Large intestine (tissue), 3 donors: ENCODE measurements around the gene KRT40. TPM values are rescaled to one million over a fixed set of nuclear protein-coding genes. Genes with fewer than 3 reads are reported as not detected.
A peak's percentile ranks its signal among the peaks of the same experiment; 100 is the strongest.

Experiments used
- DNase-seq, 2 donors: peaks; one replicate each; pipeline versions ENCODE4 v3.0.0 to v3.0.0-alpha.2; 2013
- H3K27ac ChIP-seq: one replicate; pipeline ENCODE4 v1.5.1; 2013; ENCODE audit warnings: low read length
- H3K27me3 ChIP-seq: 2 replicates; pipeline ENCODE4 v1.6.1; 2013; ENCODE audit warnings: low read length; ENCODE audit not compliant: control insufficient read depth, insufficient read depth
- H3K36me3 ChIP-seq: 2 replicates; pipeline ENCODE4 v1.6.1; 2013; ENCODE audit warnings: low read length; ENCODE audit not compliant: control insufficient read depth, insufficient read depth
- H3K4me1 ChIP-seq: one replicate; pipeline ENCODE4 v1.6.1; 2013; ENCODE audit warnings: low read length; ENCODE audit not compliant: control insufficient read depth, insufficient read depth
- H3K4me3 ChIP-seq: one replicate; pipeline ENCODE4 v1.5.1; 2013; ENCODE audit warnings: low read length
- H3K9me3 ChIP-seq: one replicate; pipeline ENCODE4 v1.6.1; 2013; ENCODE audit warnings: mild to moderate bottlenecking, low read depth, low read length, moderate library complexity; ENCODE audit not compliant: control insufficient read depth
- WGBS: methylation state at CpG from one replicate; pipeline ENCODE4 v1.1.5; 2013; ENCODE audit warnings: low lambda C conversion rate; ENCODE audit not compliant: insufficient coverage; 5-methylcytosine and 5-hydroxymethylcytosine counted together
- polyA plus RNA-seq: library from polyadenylated mRNA; unstranded; fragments of 120-200 nt; gene quantifications from one replicate; pipeline ENCODE4 v1.2.1, GENCODE V29; 2013

The KRT40 gene
- polyA plus RNA-seq, 1 donor: 0.07 TPM

DNA sequence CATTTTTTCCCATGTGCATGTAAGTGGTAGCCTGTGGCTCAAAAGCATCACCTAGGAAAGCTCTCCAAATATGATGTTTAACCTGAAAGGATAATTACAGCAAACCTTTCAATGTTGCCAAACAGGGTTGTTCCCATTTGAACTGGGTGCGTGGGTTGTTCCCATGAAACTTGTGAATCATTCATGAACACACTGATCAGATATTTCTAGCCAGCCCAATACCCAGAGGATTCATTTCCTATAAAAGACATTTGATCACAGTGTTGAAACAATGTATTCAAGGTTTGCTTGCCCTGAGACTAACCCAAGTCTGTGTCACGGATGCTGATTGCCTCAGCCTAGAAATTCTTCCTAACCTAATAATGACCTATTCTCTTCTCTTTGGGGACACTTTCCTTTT is 30.2 kb downstream of the KRT40 start:
- 86% methylated on average over 1 of the region's 2 CpGs for WGBS
- peaks cover 4% of the 10 kb centered on the region for H3K27me3 ChIP-seq
- H3K36me3 ChIP-seq: no peaks in the 10 kb centered on the region
- DNase-seq: no peak
- peaks cover 8% of the 10 kb centered on the region for H3K4me1 ChIP-seq
- H3K9me3 ChIP-seq: no peaks in the 10 kb centered on the region
- H3K4me3 ChIP-seq: no peak overlapping the region
- no peak overlapping the region for H3K27ac ChIP-seq

DNA sequence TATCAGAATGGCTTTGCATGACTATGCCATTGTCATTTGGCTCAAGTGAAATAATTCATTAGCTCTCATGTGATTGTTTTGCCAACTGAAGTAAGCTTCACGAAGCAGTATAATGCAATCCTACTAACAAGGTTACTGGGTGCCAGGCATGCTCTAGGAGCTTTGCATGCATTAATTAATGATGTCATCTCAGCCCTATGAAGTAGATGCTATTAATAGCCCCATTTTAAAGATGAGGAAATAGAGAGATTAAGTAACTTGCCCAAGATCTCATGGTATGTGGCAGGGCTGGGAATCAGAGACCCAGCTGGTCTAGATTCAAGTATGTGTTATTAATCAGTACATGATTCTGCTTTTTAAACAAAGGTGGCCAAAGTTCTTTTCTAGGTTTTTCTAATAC is 31.5 kb downstream of the KRT40 start:
- no peaks in the 10 kb centered on the region for H3K36me3 ChIP-seq
- H3K27me3 ChIP-seq: peaks cover 4% of the 10 kb centered on the region
- WGBS: no CpG with 5 or more reads among the region's 1 CpG
- DNase-seq: no peak
- H3K27ac ChIP-seq: no peak overlapping the region
- H3K4me3 ChIP-seq: no peak overlapping the region
- H3K4me1 ChIP-seq: peaks cover 9% of the 10 kb centered on the region
- no peaks in the 10 kb centered on the region for H3K9me3 ChIP-seq

DNA sequence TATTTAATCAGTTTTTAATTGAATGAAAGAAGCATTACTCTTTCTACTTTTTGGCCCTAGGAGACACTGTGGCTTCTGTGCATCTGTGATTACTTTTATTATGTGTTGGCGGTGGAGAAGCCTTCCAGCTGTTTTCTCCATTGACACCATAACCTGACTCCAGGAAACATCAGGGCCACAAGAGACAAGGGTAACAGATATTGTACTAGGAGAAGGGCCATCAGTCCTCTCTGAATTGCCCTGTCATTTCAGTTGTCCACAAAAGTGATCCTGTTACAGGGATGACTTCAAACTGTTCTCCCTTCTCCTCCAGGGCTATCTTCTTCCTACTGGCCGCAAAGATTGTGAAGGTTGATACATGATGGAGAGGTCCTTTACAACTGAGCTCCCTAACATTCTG is 32.0 kb downstream of the KRT40 start:
- Histone ChIP-seq H3K36me3 (no peaks in the 10 kb centered on the region), H3K27me3 (peaks cover 4% of the 10 kb centered on the region), H3K4me1 (peaks cover 9% of the 10 kb centered on the region), H3K4me3 (no peak overlapping the region), H3K27ac (no peak overlapping the region), H3K9me3 (no peaks in the 10 kb centered on the region)
- no CpG with 5 or more reads among the region's 2 CpGs for WGBS
- DNase-seq: no peak

DNA sequence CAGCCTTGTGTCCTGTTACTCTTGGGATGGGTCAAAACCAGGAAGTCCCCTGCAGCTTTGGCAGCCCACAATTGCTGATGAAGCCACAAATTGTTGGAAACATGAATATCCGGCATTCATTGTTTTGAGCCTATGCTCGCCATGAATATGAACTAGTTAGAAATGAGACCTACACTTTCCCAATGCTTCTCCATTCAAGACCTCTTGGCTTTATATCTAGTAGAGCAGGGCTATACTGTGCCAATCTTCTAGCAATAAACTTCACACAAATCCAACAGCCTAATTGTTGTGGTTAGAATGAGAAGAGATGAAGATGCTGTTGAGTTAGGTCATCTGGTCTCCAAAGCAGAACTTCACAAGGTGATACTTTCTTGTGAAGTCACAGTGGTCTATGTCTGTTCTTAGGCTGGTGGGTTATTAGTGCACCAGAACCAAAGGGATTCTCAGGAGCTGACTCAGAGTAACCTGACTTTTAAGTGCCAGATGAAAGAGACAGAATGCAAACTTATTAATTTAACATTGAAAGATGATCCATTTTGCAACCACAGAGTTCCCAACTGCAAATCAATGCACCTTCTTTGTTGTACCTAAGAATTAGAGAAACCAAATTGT is 33.0 kb downstream of the KRT40 start:
- Histone ChIP-seq H3K27ac (no peak overlapping the region), H3K9me3 (no peaks in the 10 kb centered on the region), H3K4me1 (peaks cover 9% of the 10 kb centered on the region), H3K27me3 (peaks cover 4% of the 10 kb centered on the region), H3K4me3 (no peak overlapping the region), H3K36me3 (no peaks in the 10 kb centered on the region)
- WGBS: no CpG with 5 or more reads among the region's 2 CpGs
- DNase-seq: no peak

DNA sequence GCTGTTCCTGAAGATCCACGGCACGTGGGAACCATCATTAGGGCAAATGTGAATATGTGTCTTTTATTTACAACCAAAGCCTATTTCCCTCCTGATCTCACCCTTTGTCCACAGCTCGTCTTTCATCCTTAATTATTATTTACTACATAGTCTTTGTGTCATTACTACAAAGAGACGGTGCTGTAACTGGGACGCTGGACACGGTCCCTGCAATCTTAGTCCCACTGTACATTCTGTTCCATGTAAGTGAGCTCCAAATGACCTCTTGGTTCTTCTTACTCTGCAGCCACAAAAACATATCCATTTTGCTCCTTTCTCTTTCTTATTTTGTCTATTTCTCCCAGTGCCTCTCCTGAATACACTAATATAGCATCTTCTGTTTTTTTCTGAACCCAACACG is 34.0 kb downstream of the KRT40 start:
- H3K27me3 ChIP-seq: peaks cover 4% of the 10 kb centered on the region
- WGBS: 68% methylated on average over 4 of the region's 7 CpGs

DNA sequence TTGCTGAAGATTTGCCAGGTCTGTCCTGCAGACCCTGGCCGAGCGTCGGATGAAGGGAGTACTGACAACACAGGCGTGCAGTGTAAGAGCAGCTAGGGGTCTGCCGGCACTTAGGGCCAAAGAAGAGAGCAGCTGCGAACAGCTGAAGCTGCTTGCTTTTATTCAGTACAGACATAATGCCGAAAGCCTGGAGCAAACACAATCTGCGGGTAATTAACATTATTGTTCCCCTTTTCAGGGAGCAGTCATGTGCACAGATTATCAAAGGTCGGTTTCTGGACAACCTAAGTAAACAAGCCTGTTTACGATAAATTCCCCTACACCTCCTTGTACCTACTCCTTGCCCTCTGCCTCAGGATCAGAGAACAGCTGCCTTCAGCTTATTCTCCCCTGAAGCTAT is 34.7 kb downstream of the KRT40 start:
- Histone ChIP-seq H3K4me3 (no peak overlapping the region), H3K27ac (peak overlapping the region; percentile 14), H3K27me3 (peaks cover 4% of the 10 kb centered on the region), H3K4me1 (peaks cover 9% of the 10 kb centered on the region), H3K9me3 (no peaks in the 10 kb centered on the region), H3K36me3 (no peaks in the 10 kb centered on the region)
- peak; percentile 49 to 79 for DNase-seq
- WGBS: no CpG with 5 or more reads among the region's 10 CpGs

More for the DNA sequence above, 34.0 kb downstream of the KRT40 start:
- no peak for DNase-seq
- Histone ChIP-seq H3K36me3 (no peaks in the 10 kb centered on the region), H3K9me3 (no peaks in the 10 kb centered on the region), H3K27ac (no peak overlapping the region), H3K4me3 (no peak overlapping the region), H3K4me1 (peaks cover 9% of the 10 kb centered on the region)

DNA sequence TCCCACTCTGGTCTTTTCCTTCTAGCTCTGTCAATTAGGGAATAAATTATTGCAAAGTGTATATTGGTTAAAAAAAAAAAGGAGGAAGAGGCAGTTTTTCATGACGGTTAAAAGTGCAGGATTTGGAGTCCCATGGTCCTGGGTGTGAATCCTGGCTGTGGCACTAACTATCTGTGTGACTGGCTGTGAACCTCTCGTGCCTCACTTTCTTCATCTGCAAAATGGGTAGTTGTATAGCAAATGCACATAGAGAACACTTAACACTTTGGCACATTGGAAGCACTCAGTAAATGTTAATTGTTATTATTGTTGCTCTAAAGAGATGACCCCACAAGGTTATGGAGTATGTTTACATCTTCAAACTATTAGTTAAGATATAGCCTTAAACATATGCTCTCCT is 36.2 kb downstream of the KRT40 start:
- Histone ChIP-seq H3K27ac (no peak overlapping the region), H3K27me3 (peaks cover 4% of the 10 kb centered on the region), H3K9me3 (no peaks in the 10 kb centered on the region), H3K36me3 (no peaks in the 10 kb centered on the region), H3K4me1 (peaks cover 9% of the 10 kb centered on the region), H3K4me3 (no peak overlapping the region)
- no peak for DNase-seq
- no CpG with 5 or more reads among the region's 2 CpGs for WGBS

DNA sequence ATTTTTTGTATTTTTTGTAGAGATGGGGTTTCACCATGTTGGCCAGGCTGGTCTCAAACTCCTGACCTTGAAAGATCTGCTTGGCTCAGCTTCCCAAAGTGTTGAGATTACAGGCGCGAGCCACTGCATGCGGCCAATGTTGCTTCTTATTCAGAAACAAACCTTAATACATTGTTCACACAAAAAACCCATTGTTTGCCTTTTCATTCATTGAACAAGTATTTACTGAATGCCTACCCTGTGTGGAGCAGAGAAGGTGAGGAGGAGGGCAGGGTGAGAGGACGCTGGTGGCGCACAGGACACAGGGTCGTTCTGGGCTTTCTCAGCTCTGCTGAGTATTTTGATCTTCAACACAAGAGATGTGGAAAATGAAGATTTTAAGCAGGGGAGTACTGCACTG is 38.7 kb downstream of the KRT40 start:
- Histone ChIP-seq H3K4me3 (no peak overlapping the region), H3K27ac (no peak overlapping the region), H3K36me3 (no peaks in the 10 kb centered on the region), H3K4me1 (peaks cover 9% of the 10 kb centered on the region), H3K27me3 (peaks cover 4% of the 10 kb centered on the region), H3K9me3 (no peaks in the 10 kb centered on the region)
- no CpG with 5 or more reads among the region's 6 CpGs for WGBS
- no peak for DNase-seq

DNA sequence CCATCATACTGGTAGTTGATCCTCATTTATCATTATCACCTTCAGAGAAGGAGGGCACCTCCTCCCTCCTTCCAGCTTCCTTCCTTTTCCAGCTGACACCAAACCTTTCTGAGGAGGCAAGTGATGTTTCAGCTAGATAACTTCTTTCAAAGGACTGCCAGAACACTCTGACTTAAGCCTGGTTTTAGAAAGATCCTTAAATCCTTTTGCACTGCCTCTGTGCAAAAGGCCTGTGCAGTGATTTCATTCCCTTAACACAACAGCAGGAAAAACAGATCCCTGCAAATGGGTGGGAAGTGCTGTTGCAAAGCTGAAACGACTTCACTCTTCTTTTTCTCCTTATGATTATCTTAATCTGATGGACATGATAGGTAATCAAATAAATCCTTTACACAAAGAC is 39.6 kb downstream of the KRT40 start:
- WGBS: no CpG with 5 or more reads among the region's 1 CpG

DNA sequence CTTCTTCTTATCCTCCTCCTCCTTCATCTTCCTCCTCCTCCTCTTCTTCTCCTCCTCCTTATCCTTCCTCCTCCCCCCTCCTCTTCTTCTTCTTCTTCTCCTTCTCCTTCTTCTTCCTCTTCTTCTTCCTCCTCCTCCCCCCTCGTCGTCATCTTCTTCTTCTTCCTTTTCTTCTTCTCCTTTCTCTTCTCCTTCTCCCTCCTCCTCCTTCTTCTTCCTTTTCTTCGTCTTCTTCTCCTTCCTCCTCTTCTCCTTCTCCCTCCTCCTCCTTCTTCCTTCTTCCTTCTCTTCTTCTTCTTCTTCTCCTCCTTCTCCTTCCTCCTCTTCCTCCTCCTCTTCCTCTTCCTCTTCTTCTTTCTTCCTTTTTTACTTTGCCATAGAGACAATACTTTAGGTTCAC is 41.6 kb downstream of the KRT40 start:
- 93% methylated on average over 3 of the region's 3 CpGs for WGBS
- Histone ChIP-seq H3K27ac (no peak overlapping the region), H3K4me1 (no peaks in the 10 kb centered on the region), H3K27me3 (no peaks in the 10 kb centered on the region), H3K36me3 (no peaks in the 10 kb centered on the region), H3K9me3 (no peaks in the 10 kb centered on the region), H3K4me3 (no peak overlapping the region)
- DNase-seq: no peak

More for the DNA sequence above, 39.6 kb downstream of the KRT40 start:
- H3K27ac ChIP-seq: no peak overlapping the region
- peaks cover 7% of the 10 kb centered on the region for H3K4me1 ChIP-seq
- H3K4me3 ChIP-seq: no peak overlapping the region
- H3K36me3 ChIP-seq: no peaks in the 10 kb centered on the region
- no peaks in the 10 kb centered on the region for H3K27me3 ChIP-seq
- DNase-seq: no peak
- H3K9me3 ChIP-seq: no peaks in the 10 kb centered on the region

DNA sequence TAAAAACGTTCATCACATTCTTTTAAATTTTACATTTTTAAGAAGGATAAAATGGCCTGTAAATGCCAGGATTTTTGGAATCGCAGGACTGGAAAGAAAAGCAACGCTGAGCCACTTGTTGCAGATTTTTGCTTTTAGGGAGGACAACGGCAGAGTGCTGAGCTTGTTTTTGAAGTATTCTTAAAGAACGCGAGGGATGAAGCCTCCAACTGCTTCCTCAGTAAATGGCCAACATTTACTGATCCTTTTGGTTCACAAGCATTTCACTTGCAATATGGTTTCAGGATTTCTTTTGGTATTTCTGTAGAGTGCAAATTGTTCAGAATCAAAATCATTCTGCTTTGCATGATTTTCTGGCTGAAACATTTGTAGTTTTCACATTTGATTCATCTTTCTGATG is 43.9 kb downstream of the KRT40 start:
- Histone ChIP-seq H3K9me3 (no peaks in the 10 kb centered on the region), H3K4me1 (peaks cover 3% of the 10 kb centered on the region), H3K27me3 (no peaks in the 10 kb centered on the region), H3K36me3 (no peaks in the 10 kb centered on the region), H3K4me3 (no peak overlapping the region), H3K27ac (no peak overlapping the region)
- no peak for DNase-seq
- 100% methylated on average over 1 of the region's 6 CpGs for WGBS
